ENCODE results near the gene SLC26A9. TPM values are rescaled to one million over a fixed set of nuclear protein-coding genes. Genes with fewer than 3 reads are reported as not detected.

SLC26A9 gene
- total RNA-seq, 1 donor from 2014 or later = 0.23 TPM

- no peak for DNase-seq (ENCODE audit: extremely low read depth, low read depth, low spot score)
Measured at GRCh38 chr1:205949753-205950152, 6.5 kb upstream of the SLC26A9 start.

- DNase-seq (ENCODE audit: extremely low read depth, low read depth, low spot score) = no peak
Measured at GRCh38 chr1:205948886-205949285, 5.6 kb upstream of the SLC26A9 start.

GRCh38 chr1:205948039-205948438 lies 4.8 kb upstream of the SLC26A9 start:
- DNase-seq (ENCODE audit: extremely low read depth, low read depth, low spot score) = no peak

GRCh38 chr1:205947024-205947423 lies 3.8 kb upstream of the SLC26A9 start:
- no peak for DNase-seq (ENCODE audit: extremely low read depth, low read depth, low spot score)

- no peak for DNase-seq (ENCODE audit: extremely low read depth, low read depth, low spot score)
Measured at GRCh38 chr1:205945069-205945468, 1.8 kb upstream of the SLC26A9 start.

GRCh38 chr1:205944525-205944924 lies 1.3 kb upstream of the SLC26A9 start:
- no peak for DNase-seq (ENCODE audit: extremely low read depth, low read depth, low spot score)

GRCh38 chr1:205942631-205943159 lies 561 bp downstream of the SLC26A9 start:
- DNase-seq (ENCODE audit: extremely low read depth, low read depth, low spot score) = no peak

- DNase-seq (ENCODE audit: extremely low read depth, low read depth, low spot score) = no peak
Measured at GRCh38 chr1:205940710-205941109, 2.5 kb downstream of the SLC26A9 start.

- no peak for DNase-seq (ENCODE audit: extremely low read depth, low read depth, low spot score)
Measured at GRCh38 chr1:205939690-205940330, 3.4 kb downstream of the SLC26A9 start.

GRCh38 chr1:205938682-205939081 lies 4.6 kb downstream of the SLC26A9 start:
- no peak for DNase-seq (ENCODE audit: extremely low read depth, low read depth, low spot score)

- no peak for DNase-seq (ENCODE audit: extremely low read depth, low read depth, low spot score)
Measured at GRCh38 chr1:205936846-205937586, 6.2 kb downstream of the SLC26A9 start.

GRCh38 chr1:205936311-205936710 lies 6.9 kb downstream of the SLC26A9 start:
- DNase-seq (ENCODE audit: extremely low read depth, low read depth, low spot score) = no peak

- no peak for DNase-seq (ENCODE audit: extremely low read depth, low read depth, low spot score)
Measured at GRCh38 chr1:205935869-205936268, 7.4 kb downstream of the SLC26A9 start.

- DNase-seq (ENCODE audit: extremely low read depth, low read depth, low spot score) = no peak
Measured at GRCh38 chr1:205934788-205935187, 8.5 kb downstream of the SLC26A9 start.

GRCh38 chr1:205933671-205934618 lies 9.3 kb downstream of the SLC26A9 start:
- peak; percentile 73 for DNase-seq (ENCODE audit: extremely low read depth, low read depth, low spot score)

GRCh38 chr1:205932776-205933175 lies 10.5 kb downstream of the SLC26A9 start:
- DNase-seq (ENCODE audit: extremely low read depth, low read depth, low spot score) = no peak

- no peak for DNase-seq (ENCODE audit: extremely low read depth, low read depth, low spot score)
Measured at GRCh38 chr1:205930799-205931281, 12.4 kb downstream of the SLC26A9 start.

- no peak for DNase-seq (ENCODE audit: extremely low read depth, low read depth, low spot score)
Measured at GRCh38 chr1:205930195-205930577, 13.1 kb downstream of the SLC26A9 start.

GRCh38 chr1:205929496-205930194 lies 13.6 kb downstream of the SLC26A9 start:
- no peak for DNase-seq (ENCODE audit: extremely low read depth, low read depth, low spot score)

GRCh38 chr1:205928317-205928716 lies 14.9 kb downstream of the SLC26A9 start:
- no peak for DNase-seq (ENCODE audit: extremely low read depth, low read depth, low spot score)
